H1 (cell line): ENCODE results near the gene ARAP3. TPM values are rescaled to one million over a fixed set of nuclear protein-coding genes. Genes with fewer than 3 reads are reported as not detected.

Experiments used
- SUZ12 ChIP-seq: fragments of 200-600 bp; sonication (generic); IDR thresholded peaks from 2 replicates; pipeline ENCODE4 v1.6.1; 2012; ENCODE audit warnings: mild to moderate bottlenecking, inconsistent platforms, low read length, moderate library complexity, mixed read lengths
- polyA plus RNA-seq, 7 experiments: library from polyadenylated mRNA; depleted of rRNA in 3 of 7; stranded (reverse) in 5 of 7; unstranded in 2 of 7; fragments of >200 nt in 5 of 7; fragments of 200-250 nt in 2 of 7; gene quantifications; 1 replicate in 5 of 7; 2 replicates in 1 of 7; 4 replicates in 1 of 7; pipeline versions ENCODE4 v1.2.1 to v1.2.3, GENCODE V29; 2011 to 2013; ENCODE audit warnings: missing spikeins in 2 of 7, mixed read lengths in 2 of 7
- total RNA-seq: library from RNA; stranded (reverse); fragmentation: NEBNext Ultra II Directional; extraction: Animal tissue kit (Norgen Biotek cat#: 25700); gene quantifications from 2 replicates; pipeline ENCODE4 v1.2.1, GENCODE V29; 2021

ARAP3 gene
- total and polyA plus RNA-seq, 2 of the 8 experiments (the other 6 are each of a cell fraction or from before 2014, with no cell fraction given), result 14.4 to 48.6 TPM

DNA sequence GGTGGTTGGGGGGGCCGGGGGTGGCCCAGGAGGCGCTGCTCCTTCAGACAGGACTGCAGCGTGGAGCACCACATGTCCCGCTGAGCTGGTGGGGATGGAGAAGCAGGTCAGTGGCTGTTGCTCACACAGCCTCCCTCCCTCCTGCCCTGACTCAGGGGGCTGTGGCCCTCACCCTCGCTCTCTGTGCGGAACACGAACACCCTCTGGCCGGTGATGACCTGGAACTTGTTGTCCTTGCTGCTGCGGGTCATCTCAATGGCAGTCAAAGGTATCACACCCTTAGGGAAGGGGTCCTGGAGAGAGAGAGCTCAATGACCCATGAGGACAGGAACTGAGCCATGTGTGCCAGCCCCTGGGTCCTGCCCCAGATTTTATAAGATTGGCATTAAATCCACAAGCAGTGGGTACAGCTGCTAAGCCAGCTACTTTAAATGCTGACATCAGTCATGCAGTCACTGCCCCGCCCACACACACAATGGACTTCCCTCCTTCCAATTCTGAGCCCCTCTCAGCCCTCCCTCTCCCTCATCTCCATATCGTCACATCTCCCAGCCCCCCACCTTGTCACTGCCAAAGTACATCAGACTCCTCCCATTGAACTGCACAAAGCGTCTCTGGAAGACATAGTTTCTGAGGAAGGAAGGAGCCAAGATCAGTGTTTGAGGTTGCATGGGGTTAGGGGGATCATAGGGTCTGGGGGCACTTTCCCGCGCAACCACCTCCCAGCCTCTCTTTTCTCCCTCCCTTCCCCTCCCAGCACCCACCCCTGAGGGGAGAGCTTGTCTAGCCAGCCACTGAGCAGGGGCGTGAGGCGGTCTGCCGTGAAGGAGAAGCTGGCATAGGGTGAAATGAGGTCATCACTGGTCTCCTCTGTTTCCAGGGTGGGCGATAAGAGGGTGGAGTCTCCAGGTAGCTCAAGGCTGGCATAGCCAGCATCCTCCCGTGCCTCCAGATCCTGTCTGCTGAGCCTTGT is 8.9 kb downstream of the ARAP3 start (continued):
- no peak for TF ChIP-seq SUZ12
